IMR-90 (cell line): ENCODE results near the gene BRPF3.

Experiments
- BHLHE40 ChIP-seq: fragments of 150-350 bp; IDR thresholded peaks from 2 replicates; pipeline ENCODE4 v1.6.1; 2016; ENCODE audit warnings: mild to moderate bottlenecking, low read depth, low read length
- CEBPB ChIP-seq: IDR thresholded peaks from 2 replicates; pipeline ENCODE4 v1.6.1; 2012; ENCODE audit warnings: low read depth, low read length, improper control_type of control experiment
- CHD1 ChIP-seq: IDR thresholded peaks from 2 replicates; pipeline ENCODE4 v1.6.1; 2012; ENCODE audit warnings: low read depth, low read length, improper control_type of control experiment
- CTCF ChIP-seq: conservative IDR thresholded peaks from 2 replicates; pipeline ENCODE4 v1.5.1; 2012; ENCODE audit warnings: mild to moderate bottlenecking, low read depth, low read length, improper control_type of control experiment
- ELK1 ChIP-seq: fragments of 150-350 bp; IDR thresholded peaks from 2 replicates; pipeline ENCODE4 v1.6.1; 2016; ENCODE audit warnings: low read depth, mild to moderate bottlenecking, low read length, moderate library complexity, borderline replicate concordance
- FOS ChIP-seq: fragments of 150-350 bp; IDR thresholded peaks from 2 replicates; pipeline ENCODE4 v1.6.1; 2016; ENCODE audit warnings: low read depth, low read length
- MXI1 ChIP-seq: IDR thresholded peaks from 2 replicates; pipeline ENCODE4 v1.6.1; 2012; ENCODE audit warnings: low read depth, mild to moderate bottlenecking, low read length, moderate library complexity, borderline replicate concordance
- NFE2L2 ChIP-seq: fragments of 150-350 bp; IDR thresholded peaks from 2 replicates; pipeline ENCODE4 v1.6.1; 2016; ENCODE audit warnings: low read depth, mild to moderate bottlenecking, low read length
- POLR2A ChIP-seq: IDR thresholded peaks from 2 replicates; pipeline ENCODE4 v1.6.1; 2012; ENCODE audit warnings: mild to moderate bottlenecking, low read depth, low read length
- RAD21 ChIP-seq: IDR thresholded peaks from 2 replicates; pipeline ENCODE4 v1.6.1; 2012; ENCODE audit warnings: low read length, improper control_type of control experiment
- RCOR1 ChIP-seq: IDR thresholded peaks from 2 replicates; pipeline ENCODE4 v1.6.1; 2012; ENCODE audit warnings: mild to moderate bottlenecking, low read length, improper control_type of control experiment; ENCODE audit not compliant: insufficient replicate concordance
- RFX5 ChIP-seq: IDR thresholded peaks from 2 replicates; pipeline ENCODE4 v1.8.0; 2012; ENCODE audit warnings: low read depth, mild to moderate bottlenecking, low read length, moderate library complexity
- SMC3 ChIP-seq: fragments of 150-350 bp; IDR thresholded peaks from 2 replicates; pipeline ENCODE4 v1.6.1; 2016; ENCODE audit warnings: low read depth, mild to moderate bottlenecking, antibody characterized with exemption, low read length, moderate library complexity

DNA sequence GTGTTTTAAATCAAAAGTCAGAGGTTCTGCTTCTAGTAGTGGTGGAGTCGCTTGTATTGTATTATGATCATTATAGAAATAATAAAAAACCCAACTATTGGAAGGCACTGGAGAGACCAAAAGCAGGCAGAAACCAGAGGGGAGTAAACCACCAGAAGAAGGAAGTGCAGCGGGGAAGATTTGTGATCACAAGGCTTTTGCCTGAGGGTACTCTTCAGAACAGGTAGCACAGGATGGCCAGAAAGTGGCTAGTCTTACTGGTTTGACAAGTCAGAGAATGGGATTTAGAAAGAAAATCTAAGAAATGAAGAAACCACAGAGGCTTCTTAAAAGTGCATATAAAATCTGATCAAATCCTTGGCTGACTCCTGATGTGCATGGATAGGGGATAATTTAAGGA lies 42.3 kb upstream of the BRPF3 start:
- TF ChIP-seq CTCF (no peak), POLR2A (no peak), FOS (no peak), NFE2L2 (no peak), RFX5 (no peak), CEBPB (no peak), CHD1 (no peak), BHLHE40 (no peak), RCOR1 (no peak), MXI1 (no peak), RAD21 (no peak), ELK1 (no peak), SMC3 (no peak)
